ENCODE measurements around the gene RNF215. TPM values are rescaled to one million over a fixed set of nuclear protein-coding genes. Genes with fewer than 3 reads are reported as not detected.

Gene RNF215
- total and polyA plus RNA-seq, 10 of the 15 experiments (the other 5 are each of a cell fraction or from before 2014, with no cell fraction given) = 0.31 to 7.6 (median 3.0) TPM; not detected in 1

DNA sequence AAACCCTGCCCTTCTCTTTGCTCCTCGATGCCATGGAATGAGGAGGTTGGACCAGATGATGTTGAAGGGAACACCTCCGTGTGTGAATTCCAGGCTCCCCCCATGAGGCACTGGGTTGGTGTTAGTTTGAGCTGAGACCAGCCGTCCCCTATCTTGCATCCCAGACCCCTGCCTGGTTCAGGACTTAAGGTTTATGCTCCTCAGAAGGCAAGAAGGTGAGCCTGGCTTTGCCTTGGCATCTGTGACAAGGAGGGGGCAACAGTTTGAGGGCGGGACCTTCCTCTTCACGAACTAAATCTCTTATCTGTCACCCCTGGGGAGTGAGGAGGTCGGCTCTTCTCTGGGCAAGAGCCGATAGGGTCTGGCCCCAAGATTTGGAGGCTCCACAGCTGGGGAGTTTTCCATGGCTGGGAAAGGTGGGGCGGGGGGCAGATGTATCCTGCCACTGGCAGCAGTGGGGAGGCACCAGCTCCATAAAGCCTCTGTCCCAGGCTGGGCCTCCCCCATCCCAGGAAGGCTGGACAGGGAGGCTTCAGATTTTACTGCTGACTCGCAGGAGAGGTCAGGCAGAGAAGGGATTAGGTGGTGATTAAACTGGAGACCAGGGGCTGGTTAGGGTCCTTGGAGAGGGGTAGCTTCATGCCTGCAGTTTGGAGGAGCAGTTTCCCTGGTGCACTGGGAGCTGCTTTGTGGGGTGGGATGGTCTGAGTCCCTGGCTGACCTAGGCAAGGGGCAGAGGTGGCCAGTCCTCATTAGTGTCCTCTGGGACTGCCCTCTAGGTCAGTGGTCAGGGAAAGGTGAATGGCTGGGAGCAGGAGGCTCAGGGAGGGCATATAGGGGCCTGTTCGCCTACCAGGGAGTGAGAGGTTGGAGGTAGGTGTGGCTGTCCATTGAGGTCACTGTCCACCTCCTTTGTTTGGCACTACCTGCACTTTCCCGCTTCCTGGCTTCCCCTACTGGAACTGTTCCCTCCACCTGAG is 10.7 kb upstream of the RNF215 start:
- intact Hi-C loops (cut with micrococcal nuclease; ENCODE audit: unreplicated experiment) = no loop called here
- ATAC-seq (no peak), FAIRE-seq (no peak), DNase-seq (ENCODE audit: low read depth, low spot score) (no peak)
- Histone ChIP-seq H3K27me3 (replicated peaks in 1 of 2; ENCODE audit: control insufficient read depth in 2 of 2, insufficient read depth in 2 of 2, low read length in 1 of 2) (peaks cover 4 to 9% of the 10 kb centered on the region in 2 experiments), H3K79me2 (ENCODE audit: control insufficient read depth, insufficient read depth, low read length) (no peaks in the 10 kb centered on the region), H3K27ac (ENCODE audit: control insufficient read depth, insufficient read depth) (no peak overlapping the region), H3K9ac (ENCODE audit: control insufficient read depth, insufficient read depth, low read length) (no peak overlapping the region), H3K36me3 (ENCODE audit: control insufficient read depth in 2 of 2, insufficient read depth in 2 of 2, low read length in 1 of 2) (no peaks in the 10 kb centered on the region), H3K4me1 (ENCODE audit: control insufficient read depth, insufficient read depth, low read length) (peaks cover 13% of the 10 kb centered on the region), H3K4me2 (ENCODE audit: control insufficient read depth, insufficient read depth) (no peak overlapping the region), H4K20me1 (ENCODE audit: control insufficient read depth, insufficient read depth) (no peaks in the 10 kb centered on the region), H3K4me3 (no peak overlapping the region), H3K9me3 (replicated peaks; ENCODE audit: control insufficient read depth, insufficient read depth, low read length) (no peaks in the 10 kb centered on the region), H2AFZ (ENCODE audit: control insufficient read depth, low read depth, low read length) (no peak overlapping the region)
- SMC1A ChIA-PET (ENCODE audit: uncharacterized antibody, unreplicated experiment) = interaction anchor here (0.8 to 0.9 kb wide), 2 partner anchors 25 to 27 kb away, joined by 3 to 5 read pairs; no protein-coding TSS in a partner anchor
- TF ChIP-seq RAD51 (IDR thresholded peaks at IDR 0.05) = no peak
- peak; percentile 11; the same call in 1 of the 2 replicates for TF ChIP-seq POLR2A (IDR thresholded peaks at IDR 0.05; ENCODE audit: low read depth, low read length)
- WGBS (ENCODE audit: insufficient coverage, insufficient replicate concordance, low lambda C conversion rate, missing lambda C conversion rate) = 24% methylated on average over 11 of the region's 11 CpGs
- RAD21 ChIA-PET (ENCODE audit: unreplicated experiment) = interaction anchor here (0.6 to 11.5 kb wide), 2 partner anchors 26 to 150 kb away, joined by 3 to 137 read pairs; partner anchors contain the start of gene MTFP1
- in situ Hi-C loops (cut with MboI) = no loop called here
- BruUV-seq (replicated peaks) = TSS peak; percentile 17
- CTCF ChIA-PET = interaction anchor here (1.2 to 10.5 kb wide), 4 partner anchors 10 to 110 kb away, joined by 5 to 172 read pairs (median 8); partner anchors contain the start of genes CASTOR1 and MTFP1
- POLR2A ChIA-PET = interaction anchor here (1.2 to 3.6 kb wide), 3 partner anchors 15 to 26 kb away, joined by 3 to 24 read pairs (median 11); no protein-coding TSS in a partner anchor

DNA sequence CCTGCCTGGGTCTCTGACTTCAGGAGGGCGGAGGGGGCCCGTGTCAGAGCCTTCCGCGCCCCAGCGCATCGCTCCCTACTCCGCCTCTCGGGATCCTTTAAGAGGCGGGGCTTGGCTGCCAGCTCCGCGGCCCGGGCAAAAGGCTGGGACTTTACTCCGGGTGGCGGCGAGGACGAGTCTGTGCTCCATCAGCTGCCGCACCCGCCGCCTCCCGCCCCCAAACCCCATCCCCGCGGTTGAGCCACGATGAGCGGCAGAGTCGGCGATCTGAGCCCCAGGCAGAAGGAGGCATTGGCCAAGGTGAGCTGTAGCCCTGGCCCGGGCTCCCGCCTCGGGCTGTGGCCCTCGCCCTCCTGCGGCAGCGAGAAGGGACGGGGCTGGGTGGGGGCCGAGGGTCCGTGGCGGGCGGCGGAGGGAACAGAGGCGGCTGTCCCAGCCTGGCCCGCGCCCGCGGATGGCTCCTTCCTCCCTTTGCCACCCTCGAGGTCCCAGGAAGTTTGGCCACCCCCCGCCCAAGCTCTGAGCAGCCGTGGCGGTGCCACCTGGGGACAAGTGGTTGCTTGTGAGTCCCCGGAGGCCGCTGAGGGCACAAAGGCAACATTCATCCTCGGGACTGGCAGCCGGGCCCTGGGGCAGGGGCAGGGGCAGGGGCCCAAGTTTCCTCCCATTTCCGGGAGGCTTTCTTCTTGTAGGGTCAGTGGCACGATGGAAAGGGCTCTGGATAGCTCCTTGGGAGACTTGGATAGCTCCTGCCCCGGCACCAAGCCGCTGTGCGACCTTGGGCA is 9.9 kb upstream of the RNF215 start, which contains the start of gene SEC14L2:
Gene SEC14L2, plus strand, starts transcription at position 148 of the 785 bp plus-strand sequence. Its CDS starts 99 bp downstream, at position 247.
- H4K20me1 ChIP-seq (ENCODE audit: control insufficient read depth, insufficient read depth) = no peaks in the 10 kb centered on the region
- ChIA-PET SMC1A (ENCODE audit: uncharacterized antibody, unreplicated experiment) (interaction anchor here (0.8 to 1.7 kb wide), 3 partner anchors 26 to 28 kb away, joined by 3 to 6 read pairs (median 5); no protein-coding TSS in a partner anchor), RAD21 (ENCODE audit: unreplicated experiment) (interaction anchor here (0.6 to 11.5 kb wide), 3 partner anchors 26 to 149 kb away, joined by 3 to 137 read pairs (median 5); partner anchors contain the start of gene MTFP1), CTCF (interaction anchor here (0.6 to 10.5 kb wide), 6 partner anchors 9 to 134 kb away, joined by 3 to 172 read pairs (median 5); partner anchors contain the start of genes CASTOR1 and MTFP1), POLR2A (interaction anchor here (0.8 to 3.6 kb wide), 3 partner anchors 16 to 27 kb away, joined by 4 to 24 read pairs (median 11); no protein-coding TSS in a partner anchor)
- no peak for FAIRE-seq
- intact Hi-C loops (cut with micrococcal nuclease; ENCODE audit: unreplicated experiment) (no loop called here), in situ Hi-C loops (cut with MboI) (no loop called here)
- peak within 1 kb of the TSS; percentile 32; the same call in 1 of the 2 replicates for H3K4me3 ChIP-seq
- TF ChIP-seq POLR2A (IDR thresholded peaks at IDR 0.05; ENCODE audit: low read depth, low read length) = peak; percentile 58
- TF ChIP-seq, protein P1, sequence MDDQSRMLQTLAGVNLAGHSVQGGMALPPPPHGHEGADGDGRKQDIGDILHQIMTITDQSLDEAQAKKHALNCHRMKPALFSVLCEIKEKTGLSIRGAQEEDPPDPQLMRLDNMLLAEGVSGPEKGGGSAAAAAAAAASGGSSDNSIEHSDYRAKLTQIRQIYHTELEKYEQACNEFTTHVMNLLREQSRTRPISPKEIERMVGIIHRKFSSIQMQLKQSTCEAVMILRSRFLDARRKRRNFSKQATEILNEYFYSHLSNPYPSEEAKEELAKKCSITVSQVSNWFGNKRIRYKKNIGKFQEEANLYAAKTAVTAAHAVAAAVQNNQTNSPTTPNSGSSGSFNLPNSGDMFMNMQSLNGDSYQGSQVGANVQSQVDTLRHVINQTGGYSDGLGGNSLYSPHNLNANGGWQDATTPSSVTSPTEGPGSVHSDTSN (IDR thresholded peaks at IDR 0.05; ENCODE audit: insufficient replicate concordance, low read depth, low read length) = no peak
- no peak for TF ChIP-seq MXI1 (IDR thresholded peaks at IDR 0.05; ENCODE audit: low read depth, low read length)
- TF ChIP-seq ESRRA (IDR thresholded peaks at IDR 0.05; ENCODE audit: low read length) = no peak
- no peak for TF ChIP-seq ZNF207 (IDR thresholded peaks at IDR 0.05; ENCODE audit: borderline replicate concordance)
- TF ChIP-seq IKZF1 (conservative IDR thresholded peaks at IDR 0.05) = no peak
- no peak for TF ChIP-seq SREBF2 (IDR thresholded peaks at IDR 0.05; ENCODE audit: low read length)
- no peak for TF ChIP-seq PML (IDR thresholded peaks at IDR 0.05; ENCODE audit: low read length)
- H3K9me3 ChIP-seq (replicated peaks; ENCODE audit: control insufficient read depth, insufficient read depth, low read length) = no peaks in the 10 kb centered on the region
- H3K9ac ChIP-seq (ENCODE audit: control insufficient read depth, insufficient read depth, low read length) = no peak within 1 kb of the TSS
- peak; percentile 59 for ATAC-seq
- H3K4me1 ChIP-seq (ENCODE audit: control insufficient read depth, insufficient read depth, low read length) = peaks cover 18% of the 10 kb centered on the region
- peaks cover 4 to 9% of the 10 kb centered on the region in 2 experiments for H3K27me3 ChIP-seq (replicated peaks in 1 of 2; ENCODE audit: control insufficient read depth in 2 of 2, insufficient read depth in 2 of 2, low read length in 1 of 2)
- no peaks in the 10 kb centered on the region for H3K79me2 ChIP-seq (ENCODE audit: control insufficient read depth, insufficient read depth, low read length)
- no peaks in the 10 kb centered on the region for H3K36me3 ChIP-seq (ENCODE audit: control insufficient read depth in 2 of 2, insufficient read depth in 2 of 2, low read length in 1 of 2)
- under 1% methylated on average over 37 of the region's 56 CpGs for WGBS (ENCODE audit: insufficient coverage, insufficient replicate concordance, low lambda C conversion rate, missing lambda C conversion rate)
- H2AFZ ChIP-seq (ENCODE audit: control insufficient read depth, low read depth, low read length) = peak within 1 kb of the TSS; percentile 24
- no peak within 1 kb of the TSS for H3K27ac ChIP-seq (ENCODE audit: control insufficient read depth, insufficient read depth)
- H3K4me2 ChIP-seq (ENCODE audit: control insufficient read depth, insufficient read depth) = peak within 1 kb of the TSS; percentile 62
- no TSS peak for BruUV-seq (replicated peaks)
- no peak for DNase-seq (ENCODE audit: low read depth, low spot score)

Measured in GM12878 (cell line).